ENCODE measurements around the gene SGPP2. TPM values are rescaled to one million over a fixed set of nuclear protein-coding genes. Genes with fewer than 3 reads are reported as not detected.

The SGPP2 gene
- polyA plus RNA-seq, 1 donor (not counting 4 experiments of a cell fraction or from before 2014, with no cell fraction given) = 2.6 TPM

GRCh38 chr2:222594679-222595078 lies 170.3 kb downstream of the SGPP2 start:
- Histone ChIP-seq H3K9me3 (ENCODE audit: control insufficient read depth, low read depth, low read length) (no peaks in the 10 kb centered on the region), H3K27me3 (ENCODE audit: control insufficient read depth, extremely low read depth, insufficient read depth, low read length) (no peaks in the 10 kb centered on the region), H3K4me3 (ENCODE audit: control insufficient read depth in 2 of 3, extremely low read depth in 1 of 3, insufficient read depth in 2 of 3, low read depth in 1 of 3, low read length in 3 of 3) (no peak overlapping the region), H3K27ac (ENCODE audit: control insufficient read depth, insufficient read depth, low read length) (no peak overlapping the region), H3K4me2 (ENCODE audit: control insufficient read depth, extremely low read depth, insufficient read depth, low read depth, low read length) (no peak overlapping the region), H3K9me1 (ENCODE audit: control insufficient read depth, extremely low read depth, insufficient read depth, low read length) (no peaks in the 10 kb centered on the region), H3K36me3 (ENCODE audit: control insufficient read depth in 2 of 2, extremely low read depth in 1 of 2, insufficient read depth in 2 of 2, low read length in 2 of 2) (peaks cover 6 to 25% of the 10 kb centered on the region in 2 experiments), H3K9ac (ENCODE audit: control insufficient read depth, extremely low read depth, insufficient read depth, low read length) (no peak overlapping the region), H3K4me1 (ENCODE audit: control insufficient read depth, extremely low read depth, insufficient read depth, low read length) (no peaks in the 10 kb centered on the region), H3K79me2 (ENCODE audit: control insufficient read depth, insufficient read depth, low read length) (peaks cover 4% of the 10 kb centered on the region), H4K20me1 (ENCODE audit: control insufficient read depth, extremely low read depth, insufficient read depth, low read length) (no peaks in the 10 kb centered on the region), H2AFZ (ENCODE audit: control insufficient read depth, low read length) (no peak overlapping the region)
- dilution Hi-C loops (cut with MboI; ENCODE audit: extremely low pct_ligation_motif_present, low sequenced_read_pairs) = no loop called here
- DNase-seq (ENCODE audit: low read depth, low spot score) (no peak), FAIRE-seq (no peak)
- TF ChIP-seq CTCF (optimal IDR thresholded peaks at IDR 0.05 in 1 of 3, IDR thresholded peaks at IDR 0.05 in 1 of 3, conservative IDR thresholded peaks at IDR 0.05 in 1 of 3; ENCODE audit: extremely low read depth in 1 of 3, insufficient read depth in 2 of 3, low read length in 3 of 3) (no peak), EZH2 (IDR thresholded peaks at IDR 0.05; ENCODE audit: low read length) (no peak)

- H3K4me2 ChIP-seq (ENCODE audit: control insufficient read depth, extremely low read depth, insufficient read depth, low read depth, low read length) = no peak overlapping the region
- no peaks in the 10 kb centered on the region for H3K4me1 ChIP-seq (ENCODE audit: control insufficient read depth, extremely low read depth, insufficient read depth, low read length)
- no peaks in the 10 kb centered on the region for H3K9me3 ChIP-seq (ENCODE audit: control insufficient read depth, low read depth, low read length)
- peaks cover 2% of the 10 kb centered on the region for H3K79me2 ChIP-seq (ENCODE audit: control insufficient read depth, insufficient read depth, low read length)
- H3K4me3 ChIP-seq (ENCODE audit: control insufficient read depth in 2 of 3, extremely low read depth in 1 of 3, insufficient read depth in 2 of 3, low read depth in 1 of 3, low read length in 3 of 3) = no peak overlapping the region
- peaks cover 7 to 28% of the 10 kb centered on the region in 2 experiments for H3K36me3 ChIP-seq (ENCODE audit: control insufficient read depth in 2 of 2, extremely low read depth in 1 of 2, insufficient read depth in 2 of 2, low read length in 2 of 2)
- no peaks in the 10 kb centered on the region for H3K9me1 ChIP-seq (ENCODE audit: control insufficient read depth, extremely low read depth, insufficient read depth, low read length)
- no peak for TF ChIP-seq EZH2 (IDR thresholded peaks at IDR 0.05; ENCODE audit: low read length)
- no peak for TF ChIP-seq CTCF (optimal IDR thresholded peaks at IDR 0.05 in 1 of 3, IDR thresholded peaks at IDR 0.05 in 1 of 3, conservative IDR thresholded peaks at IDR 0.05 in 1 of 3; ENCODE audit: extremely low read depth in 1 of 3, insufficient read depth in 2 of 3, low read length in 3 of 3)
- no peak overlapping the region for H2AFZ ChIP-seq (ENCODE audit: control insufficient read depth, low read length)
- FAIRE-seq (no peak), DNase-seq (ENCODE audit: low read depth, low spot score) (no peak)
- no peaks in the 10 kb centered on the region for H4K20me1 ChIP-seq (ENCODE audit: control insufficient read depth, extremely low read depth, insufficient read depth, low read length)
- H3K9ac ChIP-seq (ENCODE audit: control insufficient read depth, extremely low read depth, insufficient read depth, low read length) = no peak overlapping the region
- no peak overlapping the region for H3K27ac ChIP-seq (ENCODE audit: control insufficient read depth, insufficient read depth, low read length)
- dilution Hi-C loops (cut with MboI; ENCODE audit: extremely low pct_ligation_motif_present, low sequenced_read_pairs) = no loop called here
- no peaks in the 10 kb centered on the region for H3K27me3 ChIP-seq (ENCODE audit: control insufficient read depth, extremely low read depth, insufficient read depth, low read length)
Measured at GRCh38 chr2:222595581-222595980, 171.2 kb downstream of the SGPP2 start.
